CD8-positive, alpha-beta memory T cell (primary cell): ENCODE measurements around the gene GPR152. TPM values are rescaled to one million over a fixed set of nuclear protein-coding genes. Genes with fewer than 3 reads are reported as not detected.

Source experiments
- CTCF ChIA-PET: fragments of 350-600 bp; sonication (Branson Sonifier 250); formaldehyde crosslinking; loops from one replicate; lab custom pipeline; 2021; ENCODE audit warnings: antibody characterized with exemption; lab: Charles Lee
- POLR2A ChIA-PET: fragments of 350-600 bp; sonication (Branson Sonifier 250); formaldehyde crosslinking; loops from one replicate; lab custom pipeline; 2021; ENCODE audit warnings: antibody characterized with exemption; lab: Charles Lee
- DNase-seq, 5 donors: peaks; one replicate each; pipeline versions ENCODE4 v3.0.0 to v3.0.0-alpha.2; 2020 to 2022; ENCODE audit warnings: mixed read lengths in 1 of 5
- H3K27ac ChIP-seq: one replicate; pipeline ENCODE4 v1.7.0; 2013; ENCODE audit warnings: low read depth, mild to moderate bottlenecking, low read length, moderate library complexity
- H3K27me3 ChIP-seq: 2 replicates; pipeline ENCODE4 v1.7.0; 2013; ENCODE audit warnings: low read length, mild to moderate bottlenecking; ENCODE audit not compliant: insufficient read depth, poor library complexity, severe bottlenecking
- H3K36me3 ChIP-seq: 2 replicates; pipeline ENCODE4 v1.7.0; 2013; ENCODE audit warnings: mild to moderate bottlenecking, low read length, moderate library complexity; ENCODE audit not compliant: insufficient read depth
- H3K4me1 ChIP-seq: 2 replicates; pipeline ENCODE4 v1.7.0; 2013; ENCODE audit warnings: mild to moderate bottlenecking, low read length, moderate library complexity; ENCODE audit not compliant: insufficient read depth
- H3K4me3 ChIP-seq: 2 replicates; pipeline ENCODE4 v1.7.0; 2013; ENCODE audit warnings: mild to moderate bottlenecking, low read length
- H3K9me3 ChIP-seq: 2 replicates; pipeline ENCODE4 v1.7.0; 2013; ENCODE audit warnings: mild to moderate bottlenecking, low read length
- H3K27ac Mint-ChIP-seq, 8 donors: one replicate each; pipeline ENCODE4 v1.8.0; 2020 to 2021; ENCODE audit warnings: mixed read lengths in 8 of 8, mild to moderate bottlenecking in 6 of 8, inconsistent platforms in 3 of 8, moderate library complexity in 3 of 8
- H3K27me3 Mint-ChIP-seq, 2 donors: one replicate each; pipeline ENCODE4 v1.8.0; 2020 to 2021; ENCODE audit warnings: mixed read lengths in 2 of 2, mild to moderate bottlenecking in 1 of 2, moderate library complexity in 1 of 2
- H3K36me3 Mint-ChIP-seq, 3 donors: one replicate each; pipeline ENCODE4 v1.8.0; 2020 to 2021; ENCODE audit warnings: mixed read lengths in 3 of 3, inconsistent platforms in 1 of 3, mild to moderate bottlenecking in 1 of 3
- H3K4me1 Mint-ChIP-seq, 3 donors: one replicate each; pipeline ENCODE4 v1.8.0; 2020 to 2021; ENCODE audit warnings: mixed read lengths in 3 of 3, inconsistent platforms in 1 of 3, mild to moderate bottlenecking in 1 of 3
- H3K4me3 Mint-ChIP-seq, 7 donors: one replicate each; pipeline ENCODE4 v1.8.0; 2020 to 2021; ENCODE audit warnings: mixed read lengths in 7 of 7, mild to moderate bottlenecking in 6 of 7, moderate library complexity in 4 of 7, inconsistent platforms in 2 of 7
- H3K9me3 Mint-ChIP-seq, 5 donors: one replicate each; pipeline ENCODE4 v1.8.0; 2020 to 2022; ENCODE audit warnings: mixed read lengths in 5 of 5, mild to moderate bottlenecking in 3 of 5, moderate library complexity in 2 of 5, inconsistent platforms in 1 of 5
- polyA plus RNA-seq: library from polyadenylated mRNA; unstranded; fragments of 300-500 nt; fragmentation: Illumina TruSeq; gene quantifications from one replicate; pipeline ENCODE4 v1.2.3, GENCODE V29; 2021
- total RNA-seq, 2 experiments: library from RNA; stranded (reverse); gene quantifications; one replicate each; pipeline ENCODE4 v1.2.3, GENCODE V29; 2021

GPR152 gene
- total and polyA plus RNA-seq, 3 experiments from 2014 or later = 0.87 TPM; not detected in 2

- Mint-ChIP-seq H3K4me1 (peaks cover 14 to 38% (median 22%) of the 10 kb centered on the region in 3 donors), H3K27me3 (peaks cover 0 to 1% of the 10 kb centered on the region in 2 donors), H3K27ac (peak overlapping the region in 1 of 8 donors; percentile 77), H3K9me3 (no peaks in the 10 kb centered on the region), H3K4me3 (no peak overlapping the region), H3K36me3 (no peaks in the 10 kb centered on the region)
- no peaks in the 10 kb centered on the region for H3K27me3 ChIP-seq
- H3K27ac ChIP-seq = no peak overlapping the region
- DNase-seq = no peak
- ChIA-PET CTCF (interaction anchor here (0.8 to 2.0 kb wide), 5 partner anchors 14 to 304 kb away, joined by 3 to 4 read pairs (median 4); partner anchors contain the start of genes PPP1CA and PTPRCAP), POLR2A (interaction anchor here (0.5 to 4.2 kb wide), 4 partner anchors 9 to 50 kb away, joined by 3 to 15 read pairs (median 4); partner anchors contain the start of gene PTPRCAP)
- H3K9me3 ChIP-seq = no peaks in the 10 kb centered on the region
- H3K36me3 ChIP-seq = no peaks in the 10 kb centered on the region
- no peak overlapping the region for H3K4me3 ChIP-seq
- H3K4me1 ChIP-seq = peaks cover 41% of the 10 kb centered on the region
These were observed 1.5 kb downstream of the GPR152 start for GRCh38 chr11:67450796-67451657.

GRCh38 chr11:67449116-67449844 lies 3.2 kb downstream of the GPR152 start:
- POLR2A ChIA-PET = interaction anchor here (0.5 to 4.2 kb wide), 2 partner anchors 12 to 13 kb away, joined by 4 to 15 read pairs; partner anchors contain the start of gene PTPRCAP
- H3K9me3 Mint-ChIP-seq = no peaks in the 10 kb centered on the region
- H3K27ac Mint-ChIP-seq = peak overlapping the region in 5 of 8 donors; percentile 47 to 82 (median 78)
- CTCF ChIA-PET = interaction anchor here (0.8 to 1.4 kb wide), 2 partner anchors 12 to 20 kb away, joined by 3 to 4 read pairs; partner anchors contain the start of gene TMEM134
- DNase-seq = no peak
- H3K4me3 Mint-ChIP-seq = no peak overlapping the region
- no peak overlapping the region for H3K4me3 ChIP-seq
- H3K27ac ChIP-seq = no peak overlapping the region
- no peaks in the 10 kb centered on the region for H3K27me3 ChIP-seq
- H3K9me3 ChIP-seq = no peaks in the 10 kb centered on the region
- peaks cover 31 to 56% (median 39%) of the 10 kb centered on the region in 3 donors for H3K4me1 Mint-ChIP-seq
- H3K27me3 Mint-ChIP-seq = no peaks in the 10 kb centered on the region
- no peaks in the 10 kb centered on the region for H3K36me3 Mint-ChIP-seq
- peaks cover 59% of the 10 kb centered on the region for H3K4me1 ChIP-seq
- H3K36me3 ChIP-seq = no peaks in the 10 kb centered on the region

DNA sequence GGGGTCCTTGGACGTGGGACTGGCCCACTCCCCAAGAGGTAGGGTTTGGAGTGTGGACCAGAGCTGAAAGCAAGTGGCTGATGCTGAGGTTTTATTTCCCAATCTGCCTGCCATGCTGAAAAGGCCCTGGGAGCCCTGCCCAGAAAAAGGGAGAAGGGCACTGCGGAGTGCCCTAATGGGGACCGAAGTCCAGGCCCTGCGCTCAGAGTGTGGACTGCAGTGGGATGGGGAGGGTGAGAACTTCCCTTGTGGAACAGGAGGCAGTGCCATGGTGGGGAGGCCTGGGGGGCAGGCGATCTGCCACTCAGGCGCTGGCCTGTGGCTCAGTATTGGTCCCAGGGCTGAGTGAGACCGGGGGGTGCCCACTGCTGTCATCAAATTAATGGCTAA lies 4.3 kb downstream of the GPR152 start:
- Mint-ChIP-seq H3K9me3 (no peaks in the 10 kb centered on the region), H3K36me3 (no peaks in the 10 kb centered on the region), H3K4me1 (peaks cover 39 to 64% (median 41%) of the 10 kb centered on the region in 3 donors), H3K4me3 (peak overlapping the region in 1 of 7 donors; percentile 50), H3K27me3 (no peaks in the 10 kb centered on the region), H3K27ac (peak overlapping the region in 6 of 8 donors; percentile 45 to 85 (median 54))
- H3K27me3 ChIP-seq = no peaks in the 10 kb centered on the region
- H3K4me3 ChIP-seq = no peak overlapping the region
- no peak overlapping the region for H3K27ac ChIP-seq
- ChIA-PET CTCF (interaction anchor here (1.3 kb wide), 1 partner anchor 11 kb away, joined by 3 read pairs; no protein-coding TSS in a partner anchor), POLR2A (interaction anchor here (4.2 kb wide), 1 partner anchor 11 kb away, joined by 15 read pairs; the partner anchor contains the start of gene PTPRCAP)
- no peaks in the 10 kb centered on the region for H3K36me3 ChIP-seq
- no peak for DNase-seq
- no peaks in the 10 kb centered on the region for H3K9me3 ChIP-seq
- peaks cover 65% of the 10 kb centered on the region for H3K4me1 ChIP-seq

DNA sequence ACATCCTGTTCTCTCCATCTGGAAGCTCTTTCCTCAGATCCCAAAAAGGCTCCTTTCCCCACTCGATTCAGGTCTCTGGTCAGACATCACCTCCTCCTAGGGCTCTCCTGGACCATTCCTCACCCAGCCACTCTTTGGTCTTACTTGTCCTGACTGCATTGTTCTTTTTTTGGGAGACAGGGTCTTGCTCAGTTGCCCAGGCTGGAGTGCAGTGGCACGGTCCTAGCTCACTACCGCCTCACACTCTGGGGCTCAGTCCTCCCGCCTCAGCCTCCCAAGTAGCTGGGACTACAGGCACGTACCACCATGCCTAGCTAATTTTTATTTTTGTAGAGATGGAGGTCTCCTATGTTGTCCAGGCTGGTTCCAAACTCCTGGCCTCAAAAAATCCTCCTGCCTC lies 7.0 kb downstream of the GPR152 start:
- Histone ChIP-seq H3K9me3 (no peaks in the 10 kb centered on the region), H3K36me3 (no peaks in the 10 kb centered on the region), H3K4me3 (no peak overlapping the region), H3K27ac (peak overlapping the region; percentile 27), H3K27me3 (no peaks in the 10 kb centered on the region), H3K4me1 (peaks cover 68% of the 10 kb centered on the region)
- Mint-ChIP-seq H3K4me1 (peaks cover 48 to 85% (median 58%) of the 10 kb centered on the region in 3 donors), H3K36me3 (no peaks in the 10 kb centered on the region), H3K27me3 (no peaks in the 10 kb centered on the region), H3K4me3 (peak overlapping the region in 6 of 7 donors; percentile 76 to 87 (median 81)), H3K27ac (peak overlapping the region; percentile 95 to 99 (median 98)), H3K9me3 (peaks cover 0 to 2% (median 0%) of the 10 kb centered on the region in 5 donors)
- POLR2A ChIA-PET = interaction anchor here (1.3 to 1.4 kb wide), 2 partner anchors 12 to 72 kb away, joined by 3 to 11 read pairs; partner anchors contain the start of gene CLCF1
- no peak for DNase-seq
- CTCF ChIA-PET = interaction anchor here (0.9 to 2.0 kb wide), 3 partner anchors 9 to 45 kb away, joined by 3 to 9 read pairs (median 5); partner anchors contain the start of genes PPP1CA and PTPRCAP

- no peaks in the 10 kb centered on the region for H3K9me3 ChIP-seq
- H3K4me1 ChIP-seq = peaks cover 66% of the 10 kb centered on the region
- Mint-ChIP-seq H3K27me3 (peaks cover 0 to 1% of the 10 kb centered on the region in 2 donors), H3K4me3 (peak overlapping the region; percentile 48 to 79 (median 65)), H3K36me3 (peaks cover 0 to 2% (median 0%) of the 10 kb centered on the region in 3 donors), H3K4me1 (peaks cover 59 to 87% (median 64%) of the 10 kb centered on the region in 3 donors), H3K27ac (peak overlapping the region; percentile 76 to 97 (median 89)), H3K9me3 (peaks cover 0 to 2% (median 0%) of the 10 kb centered on the region in 5 donors)
- DNase-seq = peak in 2 of 5 donors; percentile 17 to 29
- peak overlapping the region; percentile 54 for H3K27ac ChIP-seq
- H3K36me3 ChIP-seq = no peaks in the 10 kb centered on the region
- CTCF ChIA-PET = interaction anchor here (1.9 kb wide), 1 partner anchor 51 kb away, joined by 5 read pairs; the partner anchor contains the start of gene RAD9A
- H3K27me3 ChIP-seq = no peaks in the 10 kb centered on the region
- POLR2A ChIA-PET = interaction anchor here (0.6 to 1.7 kb wide), 8 partner anchors 8 to 269 kb away, joined by 3 to 6 read pairs (median 4); partner anchors contain the start of genes PITPNM1, PPP1CA, RAD9A and TBC1D10C
- no peak overlapping the region for H3K4me3 ChIP-seq
These were observed 9.8 kb downstream of the GPR152 start for GRCh38 chr11:67442504-67443404.

DNA sequence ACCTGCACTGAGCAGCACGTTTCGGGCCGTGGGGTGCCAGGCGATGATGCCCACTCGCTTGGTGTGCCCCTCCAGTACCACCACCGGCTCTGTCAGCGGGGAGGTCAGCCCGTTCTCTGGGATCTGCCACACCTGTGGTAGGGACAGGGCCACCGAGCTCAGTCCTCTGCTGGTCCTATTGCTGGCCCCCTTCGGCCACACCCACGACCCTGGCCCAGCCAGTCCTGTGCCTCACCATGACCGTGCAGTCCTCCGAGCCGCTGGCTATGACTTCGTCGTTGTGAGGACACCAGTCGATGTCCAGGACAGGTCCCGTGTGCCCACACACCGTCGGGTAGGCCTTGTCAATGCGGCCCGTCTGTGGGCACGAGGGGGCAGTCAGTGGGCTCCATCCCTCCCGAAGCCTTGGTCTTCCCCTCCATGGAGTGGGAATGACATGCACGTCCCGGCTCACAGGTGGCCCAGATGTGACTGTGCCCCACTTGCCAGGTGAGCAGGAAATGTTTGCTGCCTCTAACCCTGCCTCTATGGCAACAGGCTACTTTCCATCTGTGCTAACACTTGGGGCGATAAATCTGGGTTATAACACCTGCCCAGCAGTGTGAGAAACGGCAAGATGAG lies 10.7 kb downstream of the GPR152 start:
- peaks cover 55 to 80% (median 60%) of the 10 kb centered on the region in 3 donors for H3K4me1 Mint-ChIP-seq
- peaks cover 0 to 10% (median 0%) of the 10 kb centered on the region in 3 donors for H3K36me3 Mint-ChIP-seq
- peak overlapping the region; percentile 33 to 79 (median 65) for H3K4me3 Mint-ChIP-seq
- Histone ChIP-seq H3K4me1 (peaks cover 57% of the 10 kb centered on the region), H3K36me3 (no peaks in the 10 kb centered on the region), H3K4me3 (no peak overlapping the region), H3K27me3 (no peaks in the 10 kb centered on the region), H3K9me3 (no peaks in the 10 kb centered on the region), H3K27ac (no peak overlapping the region)
- peak overlapping the region; percentile 74 to 97 (median 89) for H3K27ac Mint-ChIP-seq
- CTCF ChIA-PET = interaction anchor here (0.8 to 0.9 kb wide), 3 partner anchors 26 to 51 kb away, joined by 3 to 5 read pairs (median 3); partner anchors contain the start of gene PPP1CA
- DNase-seq = peak in 2 of 5 donors; percentile 47 to 62
- peaks cover 0 to 1% of the 10 kb centered on the region in 2 donors for H3K27me3 Mint-ChIP-seq
- POLR2A ChIA-PET = interaction anchor here (1.0 kb wide), 1 partner anchor 23 kb away, joined by 3 read pairs; no protein-coding TSS in a partner anchor
- peaks cover 0 to 2% (median 0%) of the 10 kb centered on the region in 5 donors for H3K9me3 Mint-ChIP-seq
